HL-60/S4 treated with phorbol 12-myristate 13-acetate at 8.2 ng/mL for 4 days and 3 days (cell line): ENCODE data around the gene NLK.

Experiments
- in situ Hi-C: fragments of 300-500 bp; cut with MboI; formaldehyde crosslinking; loops from 2 replicates; pipeline ENCODE4 v1.15.0; 2022; ENCODE audit warnings: low sequenced_read_pairs

NLK gene

DNA sequence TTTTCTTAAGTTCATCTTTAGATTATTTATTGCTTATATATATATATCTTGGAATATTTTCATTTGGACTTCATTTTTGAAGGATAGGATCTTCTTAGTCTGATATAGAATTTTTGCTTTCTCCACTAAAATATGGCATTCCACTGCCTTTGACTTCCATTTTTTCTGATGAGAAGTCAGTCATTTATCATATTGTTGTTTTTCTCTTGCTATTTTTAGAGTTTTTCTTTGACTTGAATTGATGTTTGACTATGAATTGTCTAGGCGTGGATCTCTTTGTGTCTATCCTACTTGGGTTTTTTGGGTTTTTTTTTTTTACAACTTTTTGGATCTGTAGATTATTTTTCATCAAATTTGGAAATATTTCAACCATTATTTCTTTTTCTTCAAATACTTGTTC, 67.7 kb downstream of the NLK start:
- in situ Hi-C loops, result no loop called here

DNA sequence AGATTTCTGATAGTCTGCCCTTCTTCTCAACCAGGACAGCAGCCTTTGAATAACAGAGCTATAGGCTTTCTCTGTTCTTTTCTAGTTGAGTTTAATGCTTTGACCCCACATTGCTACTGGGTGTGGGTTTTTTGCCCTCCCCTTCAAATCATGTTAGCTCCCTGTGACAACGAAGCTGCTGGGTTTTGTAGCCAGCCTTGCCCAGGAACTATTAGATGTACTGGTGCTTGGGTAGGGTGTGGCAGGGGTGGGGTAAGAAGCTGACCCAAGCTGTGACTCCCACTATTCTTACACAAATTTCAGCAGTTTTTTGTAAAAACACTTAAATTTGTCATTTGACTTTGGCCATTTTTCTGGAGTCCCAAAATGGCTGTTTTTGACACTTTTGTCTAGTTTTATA, 69.7 kb downstream of the NLK start:
- in situ Hi-C loops, result no loop called here

DNA sequence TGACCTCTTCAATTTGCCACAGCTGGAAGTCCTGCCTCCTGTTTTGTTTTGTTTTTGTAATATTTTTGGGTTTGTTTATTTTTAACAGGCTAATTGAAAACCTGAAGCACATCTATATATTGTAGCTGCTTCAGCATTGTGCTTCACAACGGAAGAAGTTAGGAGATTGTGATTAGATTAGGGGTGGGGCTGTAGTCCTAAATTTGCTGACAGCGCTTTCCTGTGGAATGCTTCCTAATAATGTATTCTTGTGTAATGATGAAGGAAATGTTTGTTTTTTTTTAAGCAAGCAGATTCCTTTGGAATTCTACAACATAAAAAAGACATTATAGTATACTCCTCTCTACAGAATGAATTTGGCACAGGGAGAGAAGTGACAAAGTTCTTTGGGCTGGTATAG, 70.1 kb downstream of the NLK start:
- in situ Hi-C loops, result no loop called here

DNA sequence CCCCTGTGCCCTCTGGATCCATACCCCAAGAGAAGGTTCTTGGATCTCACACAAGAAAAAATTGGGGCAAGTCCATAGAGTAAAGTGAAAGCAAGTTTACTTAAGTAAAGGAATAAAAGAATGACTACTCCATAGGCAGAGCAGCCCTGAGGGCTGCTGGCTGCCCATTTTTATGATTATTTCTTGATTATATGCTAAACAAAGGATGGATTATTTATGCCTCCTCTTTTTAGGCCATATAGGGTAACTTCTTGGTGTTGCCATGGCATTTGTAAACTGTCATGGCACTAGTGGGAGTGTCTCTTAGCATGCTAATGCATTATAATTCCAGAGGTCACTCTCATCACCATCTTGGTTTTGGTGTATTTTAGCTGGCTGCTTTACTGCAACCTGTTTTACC, 70.8 kb downstream of the NLK start:
- in situ Hi-C loops, result no loop called here

DNA sequence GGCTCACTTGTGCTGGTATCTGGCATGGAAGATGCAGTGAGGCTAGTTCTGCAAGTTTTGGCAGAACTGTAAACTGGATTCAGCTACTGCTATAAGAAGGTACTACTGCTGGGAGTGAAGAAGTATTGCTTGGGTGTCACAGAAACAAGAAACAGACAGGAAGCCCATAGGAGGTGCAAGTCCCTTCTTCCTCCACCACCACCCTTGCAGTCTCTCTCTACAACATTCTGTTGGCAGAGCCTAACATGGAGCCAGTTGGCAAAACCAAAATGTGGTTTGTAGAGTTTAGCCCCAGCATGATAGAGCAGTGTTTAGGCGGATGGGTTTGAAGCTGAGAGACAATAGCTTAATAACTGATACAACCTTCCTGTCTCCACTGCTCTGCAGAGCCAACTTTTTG, 72.6 kb downstream of the NLK start:
- in situ Hi-C loops, result no loop called here

DNA sequence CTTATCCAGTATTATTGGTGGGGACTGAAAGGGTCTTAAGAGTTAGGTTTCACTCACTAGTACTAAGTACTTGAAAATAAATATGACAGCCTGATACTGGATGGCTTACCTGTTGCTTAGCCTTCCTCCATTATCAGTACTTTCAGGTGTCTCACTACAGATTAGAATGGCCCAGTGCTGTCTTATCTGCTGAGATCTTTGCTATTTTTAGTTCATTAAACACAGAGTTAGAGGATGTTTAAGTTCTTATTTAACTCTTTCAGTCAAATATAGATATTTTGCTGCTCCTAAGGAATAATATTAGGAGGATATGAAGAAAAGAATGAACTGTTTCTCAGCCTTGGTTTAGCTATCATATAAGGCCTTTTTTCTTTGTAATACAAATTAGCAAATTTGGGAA, 74.8 kb downstream of the NLK start:
- in situ Hi-C loops, result no loop called here

DNA sequence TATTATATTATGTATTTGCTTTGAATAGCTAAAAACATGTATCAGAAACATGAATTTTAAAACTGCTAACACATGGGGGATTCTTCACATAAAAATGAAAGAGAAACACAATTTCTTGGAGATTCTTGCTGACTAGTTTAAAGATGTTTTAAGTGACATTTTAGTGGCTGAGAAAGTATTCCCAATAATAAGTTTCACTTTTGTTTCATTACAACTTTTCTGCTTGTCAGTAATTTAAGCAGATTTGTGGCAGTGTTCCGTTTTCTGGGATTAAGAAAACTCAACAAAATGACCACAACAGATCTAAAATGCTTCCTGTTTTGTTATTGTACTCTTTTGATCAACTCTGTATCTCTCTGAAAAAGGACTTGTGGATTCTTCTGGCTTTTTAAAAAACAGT, 75.9 kb downstream of the NLK start:
- in situ Hi-C loops, result no loop called here

DNA sequence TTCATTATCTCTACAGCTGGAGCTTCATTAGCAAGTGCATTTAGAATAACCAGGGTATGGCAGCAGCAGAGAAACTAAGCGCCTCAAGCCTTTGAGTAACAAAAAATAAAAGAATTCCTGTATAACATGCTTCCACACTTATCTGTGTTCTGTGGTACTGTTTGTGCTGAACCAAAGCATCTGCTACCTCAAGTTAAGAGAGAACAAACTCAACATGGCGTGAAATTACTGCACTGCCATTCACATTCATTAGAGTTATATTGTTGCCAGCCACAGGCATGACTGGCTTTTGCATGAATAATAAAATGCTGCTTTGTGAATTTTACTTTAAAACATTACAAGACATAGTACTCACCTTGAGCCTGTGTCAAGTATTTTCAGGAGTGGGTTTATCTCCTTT, 76.6 kb downstream of the NLK start:
- in situ Hi-C loops, result no loop called here

DNA sequence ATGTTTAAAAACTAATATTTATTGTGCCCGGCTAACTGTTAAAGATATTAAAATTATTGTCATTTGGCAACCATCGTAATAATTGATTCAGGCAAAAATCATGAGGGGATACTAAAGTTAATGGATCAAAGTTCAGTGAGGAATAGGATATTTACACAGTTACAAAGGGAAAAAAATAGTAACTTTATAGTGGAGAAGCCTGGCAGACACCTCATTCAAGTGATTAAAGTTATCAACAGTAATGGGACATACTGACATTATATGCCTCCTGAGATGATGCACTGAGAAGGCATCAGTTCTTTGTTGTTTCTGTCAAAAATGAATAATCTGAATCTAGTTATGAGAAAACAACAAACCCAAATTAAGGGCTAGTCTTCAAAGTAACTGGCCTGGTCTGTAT, 77.1 kb downstream of the NLK start:
- in situ Hi-C loops, result no loop called here

DNA sequence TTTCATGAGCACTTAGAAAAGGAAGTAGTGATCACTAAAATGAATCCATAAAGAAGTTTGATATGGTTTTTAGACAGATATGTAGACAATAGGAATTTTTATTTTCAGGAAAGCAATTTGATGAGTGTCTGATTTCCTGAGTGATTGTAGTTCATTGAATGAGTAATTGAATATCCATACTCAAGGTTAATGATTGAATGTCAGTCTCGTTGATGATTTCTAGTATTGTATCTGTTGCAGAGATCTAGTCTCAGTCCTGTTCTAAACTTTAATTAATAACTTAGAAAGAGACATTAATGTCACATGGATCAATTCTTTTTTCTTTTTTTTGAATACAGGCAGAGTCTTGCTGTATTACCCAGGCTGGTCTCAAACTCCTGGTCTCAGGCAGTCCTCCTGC, 78.3 kb downstream of the NLK start:
- in situ Hi-C loops, result no loop called here

DNA sequence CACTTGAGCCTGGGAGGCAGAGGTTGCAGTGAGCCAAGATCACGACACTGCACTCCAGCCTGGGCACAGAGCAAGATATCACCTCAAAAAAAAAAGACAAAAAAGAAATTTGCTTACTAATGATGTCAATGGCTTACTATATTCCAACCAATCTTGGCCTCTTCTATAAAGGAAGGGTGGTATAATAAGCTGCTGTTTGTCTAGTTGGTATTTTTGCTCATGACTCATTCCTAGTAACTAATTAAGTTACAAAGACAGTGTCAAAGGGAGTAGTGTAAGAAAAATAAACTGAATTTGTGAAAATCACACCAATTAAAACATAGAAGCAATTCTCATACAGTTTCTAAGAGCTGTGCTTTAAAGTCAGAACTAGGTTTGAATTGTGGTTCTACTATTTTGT, 82.5 kb downstream of the NLK start:
- in situ Hi-C loops, result no loop called here

DNA sequence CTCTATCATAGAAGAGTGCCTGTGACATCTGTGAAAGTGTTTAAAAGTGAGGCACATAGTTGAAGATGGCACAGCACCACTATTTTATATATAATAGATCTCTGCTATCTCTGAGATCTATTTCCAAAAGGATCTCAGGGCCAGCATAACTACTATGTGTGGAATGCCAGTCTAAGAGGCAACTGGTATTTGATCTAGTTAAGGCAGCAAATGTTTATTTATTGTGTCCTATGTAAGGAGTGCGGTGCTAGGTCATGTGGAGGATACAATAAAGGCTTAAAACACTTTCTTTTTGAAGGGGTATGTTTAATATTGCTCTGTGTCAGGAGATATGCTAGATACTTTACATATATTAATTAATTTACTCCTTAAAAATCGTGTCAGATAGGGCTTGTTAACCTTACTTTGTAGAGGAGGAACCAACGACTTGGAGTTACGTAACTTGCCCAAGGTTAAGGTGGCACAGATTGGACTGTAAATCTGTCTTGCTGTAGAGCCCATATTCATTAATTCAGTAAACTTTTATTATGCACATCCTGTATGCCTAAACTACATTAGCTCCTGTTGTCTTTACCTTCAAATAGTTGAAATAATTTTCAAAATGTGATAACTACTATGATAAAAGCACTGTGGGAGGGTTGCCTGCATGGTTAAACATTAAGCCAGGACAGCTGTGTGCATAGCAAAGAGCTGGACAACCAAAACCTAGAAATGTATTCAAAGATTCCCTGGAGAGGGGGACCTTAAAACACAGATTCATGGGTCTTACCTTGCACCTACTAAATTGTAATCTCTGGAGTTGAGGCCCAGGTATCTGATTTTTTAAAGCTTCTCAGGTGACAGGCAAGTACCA, 83.3 kb downstream of the NLK start:
- in situ Hi-C loops, result no loop called here

DNA sequence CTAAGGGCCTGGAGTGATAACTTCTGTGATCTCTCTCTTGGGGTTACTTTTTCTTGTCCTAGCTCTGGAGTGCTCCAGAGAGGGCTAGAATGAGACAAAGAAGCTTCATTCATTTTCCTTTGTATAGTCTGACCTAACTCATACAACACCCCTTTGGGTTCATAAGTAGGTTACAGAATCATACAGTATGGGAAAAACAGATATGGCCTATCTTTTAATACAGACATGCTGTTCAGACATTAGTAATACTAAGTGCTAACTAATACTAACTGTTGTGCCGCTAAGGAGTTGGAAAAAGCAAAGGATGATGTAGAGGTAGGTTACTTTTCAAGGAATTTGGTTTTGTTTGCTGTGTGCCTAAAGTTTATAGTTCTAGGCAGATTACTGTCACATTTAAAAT, 84.7 kb downstream of the NLK start:
- in situ Hi-C loops, result no loop called here

DNA sequence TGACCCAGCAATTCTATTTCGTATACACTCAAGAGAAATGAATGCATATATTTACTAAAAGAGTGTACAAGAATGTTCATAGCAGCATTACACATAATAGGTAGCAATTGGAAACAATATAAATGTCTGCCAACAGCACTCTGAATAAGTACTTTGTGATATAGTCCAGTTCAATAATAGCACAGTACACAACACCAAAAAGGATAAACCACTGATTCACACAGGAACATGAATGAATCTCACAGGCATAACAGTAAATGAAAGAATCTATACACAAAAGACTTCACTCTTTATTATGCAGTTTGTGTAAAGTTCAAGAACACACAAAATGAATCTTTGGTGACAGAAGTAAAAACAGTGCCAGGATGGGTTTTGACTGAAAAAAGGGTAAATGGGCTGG, 86.3 kb downstream of the NLK start:
- in situ Hi-C loops, result no loop called here

DNA sequence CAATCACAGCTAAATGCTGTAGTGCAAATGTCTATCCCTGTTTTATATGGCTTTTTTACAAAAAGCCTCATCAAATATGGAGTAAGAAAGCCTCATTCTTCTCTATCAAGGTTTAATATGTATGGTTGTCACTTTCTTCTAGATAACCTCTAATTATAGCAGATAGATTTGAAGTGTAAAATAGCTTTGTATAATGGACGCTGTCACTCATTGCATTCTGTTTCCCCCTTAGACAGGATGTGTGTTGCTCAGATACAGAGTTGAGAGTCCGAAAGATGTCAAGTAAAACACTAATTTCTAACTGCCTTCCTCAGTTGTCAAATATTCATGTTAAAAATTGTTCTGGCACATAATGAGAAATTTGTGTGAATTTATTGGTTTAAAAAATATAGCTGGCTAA, 88.0 kb downstream of the NLK start:
- in situ Hi-C loops, result no loop called here

DNA sequence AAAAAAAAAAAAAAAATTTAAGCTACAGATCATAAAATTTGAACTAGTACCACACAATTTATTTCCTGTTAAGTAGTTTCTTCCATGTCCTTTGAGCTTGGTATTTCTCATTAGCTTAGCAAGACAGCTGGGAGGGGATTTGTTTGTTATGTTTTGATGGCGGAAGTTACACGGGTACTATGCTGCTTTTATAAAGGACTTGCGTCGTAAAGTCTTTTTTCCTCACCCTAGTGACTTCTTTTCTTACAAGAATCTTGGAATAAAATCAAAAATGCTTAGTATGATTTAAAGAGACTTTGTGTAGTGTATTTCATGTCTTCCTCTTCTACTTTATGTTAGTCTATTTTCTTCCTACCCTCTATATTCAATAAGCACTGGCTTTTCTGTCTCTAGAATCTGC, 89.1 kb downstream of the NLK start:
- in situ Hi-C loops, result no loop called here

DNA sequence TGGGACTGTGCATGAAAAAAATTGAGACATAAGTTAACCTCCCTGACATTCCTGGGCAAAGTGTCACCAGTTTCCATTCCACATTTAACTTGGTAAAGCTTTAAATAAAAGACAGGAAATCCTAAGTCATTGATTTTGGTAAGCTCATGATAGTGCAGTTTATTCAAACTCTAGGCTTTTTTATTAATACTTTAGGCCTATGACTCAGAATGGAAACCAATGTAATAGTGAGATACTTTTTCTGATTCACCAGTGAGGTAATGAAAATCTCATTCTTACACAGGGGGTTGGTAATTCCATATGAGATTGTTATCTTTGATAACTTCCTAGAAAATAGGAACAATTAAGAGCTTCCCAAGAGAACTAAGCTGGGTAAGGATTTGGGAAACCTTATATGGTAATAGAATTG, 91.1 kb downstream of the NLK start:
- in situ Hi-C loops, result no loop called here

DNA sequence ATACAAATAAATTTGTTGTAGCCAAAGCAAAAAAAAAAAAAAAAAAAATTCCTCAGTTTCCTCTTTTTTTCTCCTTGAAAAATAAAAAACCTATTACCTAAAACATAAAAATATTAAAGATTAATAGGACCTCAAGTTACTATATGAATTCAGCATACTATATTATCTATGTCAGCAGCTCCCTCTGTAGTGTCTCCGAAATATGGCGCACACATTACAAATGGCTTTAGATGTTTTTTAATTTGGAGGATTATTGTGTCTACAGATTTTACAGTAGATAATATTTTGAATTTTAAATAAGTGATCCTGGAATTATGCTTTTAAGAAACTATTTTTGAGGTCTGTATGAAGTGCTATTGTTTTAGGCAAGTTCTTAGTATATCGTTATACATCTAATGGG, 94.4 kb downstream of the NLK start:
- in situ Hi-C loops, result no loop called here

DNA sequence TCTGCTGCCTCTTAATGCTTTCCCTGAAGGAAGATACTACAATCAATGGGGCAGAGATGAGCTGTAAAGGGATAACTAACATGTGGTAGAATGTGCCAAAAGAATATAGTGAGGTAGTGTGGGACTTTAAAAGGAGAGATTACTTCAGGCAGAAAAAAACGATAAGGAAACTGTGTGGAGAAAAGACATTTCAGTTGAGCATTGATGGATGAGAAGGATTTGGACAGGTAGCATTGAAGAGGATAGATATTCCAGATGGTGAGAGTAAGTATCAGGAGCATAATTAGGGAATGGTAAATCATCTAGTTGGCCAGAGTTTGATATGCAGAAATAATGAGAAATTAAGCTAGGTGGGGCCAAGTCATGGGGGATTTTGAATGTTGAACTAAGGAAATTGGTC, 97.3 kb downstream of the NLK start:
- in situ Hi-C loops, result no loop called here

DNA sequence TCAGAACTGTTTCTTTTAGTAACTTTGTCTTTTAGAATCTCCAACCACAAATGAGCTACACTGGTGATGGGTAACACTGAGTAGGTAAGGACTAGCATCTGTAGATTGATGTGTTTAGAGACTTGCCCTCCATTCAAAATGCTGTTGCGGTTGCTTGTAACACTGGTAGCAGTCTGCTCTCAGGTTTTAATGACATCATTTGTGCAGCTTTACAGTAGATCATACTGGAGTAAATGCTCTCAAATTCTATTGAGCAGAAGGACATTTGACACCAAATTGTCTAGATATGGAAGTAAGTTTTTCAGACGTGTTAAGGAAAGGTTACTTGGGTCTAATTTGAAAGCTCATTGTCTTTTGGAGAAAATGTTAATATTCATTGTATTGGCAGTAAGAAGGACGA, 98.8 kb downstream of the NLK start:
- in situ Hi-C loops, result no loop called here

DNA sequence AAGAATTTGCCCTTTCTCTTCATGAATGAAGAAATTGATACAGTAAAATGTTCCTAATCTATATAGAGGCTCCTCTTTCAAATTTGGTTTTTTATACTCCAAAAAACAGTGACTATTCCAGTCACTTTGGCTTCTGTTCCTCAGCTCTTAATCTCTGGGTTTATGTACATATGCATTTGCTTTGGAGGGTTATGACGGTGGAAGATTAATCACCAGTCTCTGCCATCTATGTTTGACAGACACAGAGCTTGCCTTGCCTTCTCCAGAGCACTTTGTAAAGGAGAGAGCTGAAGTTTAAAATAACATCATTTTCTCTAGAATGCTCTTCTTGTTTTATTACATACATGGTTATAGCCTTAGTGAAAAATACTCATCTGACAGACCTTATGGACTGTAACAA, 99.3 kb downstream of the NLK start:
- in situ Hi-C loops, result no loop called here

DNA sequence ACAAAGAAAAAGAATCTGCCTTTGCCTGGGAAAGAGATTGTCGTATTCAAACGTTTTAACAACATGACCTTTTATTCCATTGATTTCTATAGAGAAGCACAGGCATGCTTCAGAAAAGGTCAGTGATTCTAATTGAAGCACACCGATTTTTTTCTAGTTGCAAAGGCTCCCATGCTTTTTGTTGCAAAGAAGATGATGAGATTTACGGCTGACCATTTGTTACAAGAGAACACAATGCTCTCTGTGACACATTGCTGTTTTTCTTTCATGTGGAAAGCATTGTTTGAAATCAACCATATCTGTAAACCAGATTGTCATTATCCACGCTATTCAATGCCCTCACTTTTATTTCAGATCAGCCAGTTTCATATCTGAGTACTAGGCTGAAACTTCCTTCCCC, 99.8 kb downstream of the NLK start:
- in situ Hi-C loops, result no loop called here

DNA sequence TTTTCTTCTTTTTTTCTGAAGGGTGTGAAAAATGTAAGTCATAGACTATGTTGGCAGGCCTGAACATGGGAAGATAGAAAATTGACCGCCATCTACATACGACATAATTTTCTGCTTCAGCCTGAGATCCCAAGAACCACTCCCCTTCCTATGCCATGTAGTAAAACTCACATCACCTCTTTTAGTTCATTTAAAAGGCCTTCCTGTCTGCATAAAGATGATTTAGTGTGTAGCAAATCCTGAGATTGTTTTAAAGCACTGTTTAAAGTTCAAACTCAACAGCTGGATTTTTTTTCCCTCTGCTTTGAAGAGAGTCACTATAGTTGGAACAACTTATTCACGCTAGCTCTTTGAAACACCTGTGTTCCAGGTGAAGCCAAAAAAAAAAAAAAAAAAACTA, 101.5 kb downstream of the NLK start:
- in situ Hi-C loops, result no loop called here
